ENCODE results near the gene OR2M5. TPM values are rescaled to one million over a fixed set of nuclear protein-coding genes. Genes with fewer than 3 reads are reported as not detected.

Gene OR2M5
- total and polyA plus RNA-seq, 2 of the 8 experiments (the other 6 are each of a cell fraction or from before 2014, with no cell fraction given) = not detected

DNA sequence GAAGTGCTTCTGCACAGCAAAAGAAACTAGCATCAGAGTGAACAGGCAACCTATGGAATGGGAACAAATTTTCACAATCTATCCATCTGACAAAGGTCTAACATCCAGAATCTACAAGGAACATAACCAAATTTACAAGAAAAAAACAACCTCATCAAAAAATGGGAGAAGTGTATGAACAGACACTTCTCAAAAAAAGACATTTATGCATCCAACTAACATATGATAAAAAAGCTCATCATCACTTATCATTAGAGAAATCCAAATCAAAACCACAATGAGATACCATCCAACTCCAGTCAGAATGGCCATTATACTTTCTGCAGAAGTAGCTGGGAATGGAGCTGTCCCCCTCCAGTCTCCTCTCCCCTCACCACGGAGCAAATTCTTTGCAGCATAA, 49.2 kb downstream of the OR2M5 start:
- no peak overlapping the region for H3K4me2 ChIP-seq (ENCODE audit: insufficient read depth in 1 of 2, low read depth in 2 of 2, low read length in 2 of 2)
- H2BK120ac ChIP-seq (replicated peaks; ENCODE audit: low read depth, low read length) = no peak overlapping the region
- no peaks in the 10 kb centered on the region for H3K23me2 ChIP-seq (ENCODE audit: low read depth, low read length)
- peaks cover 45 to 51% of the 10 kb centered on the region in 2 experiments for H3K9me3 ChIP-seq (ENCODE audit: insufficient read depth in 2 of 2, low read depth in 1 of 2, low read length in 1 of 2)
- ChIA-PET POLR2A (ENCODE audit: partially characterized antibody) (no interaction called here), CTCF (ENCODE audit: partially characterized antibody) (no interaction called here)
- no peak overlapping the region for H4K91ac ChIP-seq (replicated peaks; ENCODE audit: insufficient read length, low read length)
- no peaks in the 10 kb centered on the region for H4K20me1 ChIP-seq (replicated peaks in 1 of 2; ENCODE audit: control insufficient read depth in 1 of 2, insufficient read depth in 2 of 2, low read length in 2 of 2)
- H3K4me1 ChIP-seq (replicated peaks in 1 of 4; ENCODE audit: control insufficient read depth in 3 of 4, insufficient read depth in 4 of 4, low read length in 3 of 4) = no peaks in the 10 kb centered on the region
- no peaks in the 10 kb centered on the region for H3K79me1 ChIP-seq (ENCODE audit: low read depth, low read length)
- H3K14ac ChIP-seq (ENCODE audit: insufficient read length) = no peak overlapping the region
- no peak overlapping the region for H4K5ac ChIP-seq (ENCODE audit: insufficient read length, low read depth, low read length)
- H3K27ac ChIP-seq (ENCODE audit: low read depth, low read length) = no peak overlapping the region
- no peak for TF ChIP-seq TAF1 (IDR thresholded peaks at IDR 0.05; ENCODE audit: low read depth, low read length)
- no peak for TF ChIP-seq TBP (IDR thresholded peaks at IDR 0.05; ENCODE audit: low read depth, low read length)
- TF ChIP-seq CBX8 (IDR thresholded peaks at IDR 0.05; ENCODE audit: borderline replicate concordance, low read depth, low read length) = no peak
- no peak for TF ChIP-seq RAD21 (IDR thresholded peaks at IDR 0.05 in 1 of 2, conservative IDR thresholded peaks at IDR 0.05 in 1 of 2; ENCODE audit: low read depth in 2 of 2, low read length in 2 of 2)
- no peak for TF ChIP-seq BRCA1 (IDR thresholded peaks at IDR 0.05; ENCODE audit: low read depth, low read length)
- H2AFZ ChIP-seq (ENCODE audit: low read length) = no peak overlapping the region
- H3K79me2 ChIP-seq (ENCODE audit: control insufficient read depth in 1 of 2, insufficient read depth in 2 of 2, low read length in 2 of 2) = no peaks in the 10 kb centered on the region
- H4K8ac ChIP-seq (ENCODE audit: extremely low read depth, insufficient read depth, low read length) = no peak overlapping the region
- no peak overlapping the region for H2AK5ac ChIP-seq (ENCODE audit: low read depth, low read length)
- DNase-seq (ENCODE audit: low read depth in 1 of 2, low spot score in 2 of 2) (no peak), FAIRE-seq (no peak)
- no peak overlapping the region for H2BK20ac ChIP-seq (ENCODE audit: low read length)
- no peak overlapping the region for H2BK5ac ChIP-seq (ENCODE audit: low read depth, low read length)
- H3K56ac ChIP-seq (replicated peaks; ENCODE audit: insufficient read length, low read depth, low read length) = no peak overlapping the region
- no peak overlapping the region for H2BK12ac ChIP-seq (ENCODE audit: low read depth, low read length)
- no peak overlapping the region for H3K4me3 ChIP-seq (ENCODE audit: extremely low read depth in 1 of 4, insufficient read depth in 2 of 4, low read depth in 3 of 4, low read length in 4 of 4)
- H2BK15ac ChIP-seq (ENCODE audit: low read length) = no peak overlapping the region
- H3K27me3 ChIP-seq (replicated peaks in 1 of 4; ENCODE audit: control insufficient read depth in 3 of 4, extremely low read depth in 1 of 4, insufficient read depth in 3 of 4, low read length in 3 of 4) = no peaks in the 10 kb centered on the region
- H3K23ac ChIP-seq (ENCODE audit: insufficient read length) = no peak overlapping the region
- WGBS, 2 experiments (ENCODE audit: extremely low coverage in 1 of 2, insufficient coverage in 1 of 2, insufficient read length in 1 of 2, insufficient replicate concordance in 2 of 2, low coverage in 1 of 2, low lambda C conversion rate in 2 of 2, missing lambda C conversion rate in 1 of 2) = 38% methylated on average over 1 of the region's 1 CpG; no CpG with 5 or more reads in 1 of the 2 experiments
- no peak overlapping the region for H3K9ac ChIP-seq (replicated peaks in 1 of 4; ENCODE audit: extremely low read depth in 1 of 4, low read depth in 3 of 4, low read length in 3 of 4)
- H3K18ac ChIP-seq (ENCODE audit: extremely low read depth, low read length) = no peak overlapping the region
- H3K4ac ChIP-seq (replicated peaks; ENCODE audit: insufficient read length, low read depth, low read length) = no peak overlapping the region
- H3K36me3 ChIP-seq (ENCODE audit: control insufficient read depth in 2 of 4, insufficient read depth in 4 of 4, low read length in 3 of 4) = no peaks in the 10 kb centered on the region; a peak in 1 of 8 replicates
